Gastroesophageal sphincter (tissue), 3 donors: ENCODE results near the gene TAF1C.
"Not testable (repeated sequence)": the region's sequence is repeated elsewhere in the genome, so short reads cannot be mapped to it uniquely, and the experiment has no call there.

Experiments
- CTCF ChIP-seq, 4 experiments: fragments of 200-600 bp in 2 of 4; fragments of 450-650 bp in 2 of 4; sonication (generic) in 1 of 4; IDR thresholded peaks; one replicate each; pipeline ENCODE4 v1.5.1; 2017 to 2019; ENCODE audit warnings: antibody characterized with exemption in 4 of 4, mild to moderate bottlenecking in 2 of 4, moderate library complexity in 2 of 4
- EP300 ChIP-seq: sonication (generic); formaldehyde crosslinking; IDR thresholded peaks from one replicate; pipeline ENCODE4 v1.6.1; 2017; ENCODE audit warnings: antibody characterized with exemption, mild to moderate bottlenecking
- POLR2A ChIP-seq, 2 donors: fragments of 450-650 bp; IDR thresholded peaks; one replicate each; pipeline ENCODE4 v1.6.1; 2017; ENCODE audit warnings: antibody characterized with exemption in 2 of 2, mild to moderate bottlenecking in 2 of 2, moderate library complexity in 1 of 2
- POLR2AphosphoS5 ChIP-seq: sonication (generic); formaldehyde crosslinking; IDR thresholded peaks from one replicate; pipeline ENCODE4 v1.6.1; 2017; ENCODE audit warnings: antibody characterized with exemption

- not testable (repeated sequence) for TF ChIP-seq CTCF (IDR thresholded peaks at IDR 0.05); POLR2A (IDR thresholded peaks at IDR 0.05); POLR2AphosphoS5; EP300
Measured at GRCh38 chr16:84204551-84204950, 17.7 kb upstream of the TAF1C start.
